GM12891 (cell line): Measurements from ENCODE around the gene AGRN.

Experiments
- DNase-seq: peaks from one replicate; pipeline ENCODE4 v3.0.0; 2011; ENCODE audit warnings: low spot score; ENCODE audit not compliant: insufficient read length
- FAIRE-seq: peaks from 2 replicates; lab custom pipeline; 2011; peaks lifted over from hg19 to GRCh38; lab: Jason Lieb, UNC
- PAX5 ChIP-seq: IDR thresholded peaks from 2 replicates; pipeline ENCODE4 v1.6.1; 2011; ENCODE audit warnings: low read length, moderate library complexity, mild to moderate bottlenecking; ENCODE audit not compliant: insufficient read depth, severe bottlenecking
- POLR2A ChIP-seq: IDR thresholded peaks from 2 replicates; pipeline ENCODE4 v1.6.1; 2011; ENCODE audit warnings: low read depth, low read length, control low read depth
- POLR2AphosphoS5 ChIP-seq: IDR thresholded peaks from 2 replicates; pipeline ENCODE4 v1.6.1; 2011; ENCODE audit warnings: low read depth, low read length, control low read depth
- POU2F2 ChIP-seq: IDR thresholded peaks from 2 replicates; pipeline ENCODE4 v1.6.1; 2011; ENCODE audit warnings: low read depth, mild to moderate bottlenecking, control low read depth, low read length, moderate library complexity
- SPI1 ChIP-seq: IDR thresholded peaks from 2 replicates; pipeline ENCODE4 v1.6.1; 2011; ENCODE audit warnings: low read depth, low read length, control low read depth
- TAF1 ChIP-seq: IDR thresholded peaks from 2 replicates; pipeline ENCODE4 v1.6.1; 2011; ENCODE audit warnings: low read depth, low read length, control low read depth

AGRN gene

DNA sequence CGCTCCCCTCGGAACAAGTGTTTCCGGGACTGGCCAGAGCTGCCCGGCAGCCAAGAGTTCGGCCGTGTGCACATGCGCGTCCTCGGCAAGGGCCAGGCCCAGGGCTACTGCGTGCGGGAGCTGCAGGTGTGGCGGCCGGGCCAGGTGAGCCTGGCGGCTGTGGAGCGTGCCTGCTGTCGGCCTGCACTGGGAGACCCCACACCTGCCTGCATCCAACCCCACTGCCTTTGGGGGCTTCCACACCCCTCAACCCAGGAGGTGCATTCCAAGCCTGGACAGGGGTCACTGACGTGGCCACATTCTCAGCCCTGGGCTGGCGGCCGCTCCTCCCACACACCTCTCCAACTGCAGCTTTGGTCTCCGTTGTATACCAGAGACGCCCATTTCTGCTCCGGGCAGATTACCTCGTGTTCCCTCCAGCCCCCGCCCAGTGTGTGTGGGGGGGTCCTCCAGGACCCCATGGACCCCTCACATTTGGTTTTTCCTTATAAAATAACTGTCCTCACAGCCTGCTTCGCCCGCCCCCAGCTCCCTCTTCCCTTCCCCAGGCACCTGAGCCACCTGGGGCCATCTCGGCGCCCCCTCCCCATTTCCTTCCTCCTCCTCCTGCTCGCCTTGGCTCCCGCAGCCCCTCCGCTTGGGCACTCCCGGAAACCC lies 48.1 kb downstream of the AGRN start:
- no peak for DNase-seq

GRCh38 chr1:1068517-1069055 lies 48.7 kb downstream of the AGRN start:
- TF ChIP-seq TAF1: no peak
- no peak for TF ChIP-seq SPI1
- TF ChIP-seq POLR2AphosphoS5: no peak
- no peak for TF ChIP-seq PAX5
- FAIRE-seq (no peak), DNase-seq (peak; percentile 63)

More for the DNA sequence above, 48.1 kb downstream of the AGRN start:
- no peak for FAIRE-seq
- TF ChIP-seq TAF1 (no peak), POLR2AphosphoS5 (no peak), PAX5 (no peak)

GRCh38 chr1:1069056-1069710 lies 49.3 kb downstream of the AGRN start:
- DNase-seq (peak; percentile 94), FAIRE-seq (peak; percentile 100)
- TF ChIP-seq POLR2A (no peak), TAF1 (no peak), PAX5 (no peak), SPI1 (no peak), POLR2AphosphoS5 (no peak), POU2F2 (no peak)

- no peak for TF ChIP-seq POLR2AphosphoS5
- TF ChIP-seq TAF1: no peak
- TF ChIP-seq POU2F2: no peak
- TF ChIP-seq SPI1: no peak
- TF ChIP-seq POLR2A: no peak
- TF ChIP-seq PAX5: no peak
- FAIRE-seq: peak; percentile 57
- DNase-seq: no peak
Measured at GRCh38 chr1:1069711-1070676, 50.1 kb downstream of the AGRN start.

DNA sequence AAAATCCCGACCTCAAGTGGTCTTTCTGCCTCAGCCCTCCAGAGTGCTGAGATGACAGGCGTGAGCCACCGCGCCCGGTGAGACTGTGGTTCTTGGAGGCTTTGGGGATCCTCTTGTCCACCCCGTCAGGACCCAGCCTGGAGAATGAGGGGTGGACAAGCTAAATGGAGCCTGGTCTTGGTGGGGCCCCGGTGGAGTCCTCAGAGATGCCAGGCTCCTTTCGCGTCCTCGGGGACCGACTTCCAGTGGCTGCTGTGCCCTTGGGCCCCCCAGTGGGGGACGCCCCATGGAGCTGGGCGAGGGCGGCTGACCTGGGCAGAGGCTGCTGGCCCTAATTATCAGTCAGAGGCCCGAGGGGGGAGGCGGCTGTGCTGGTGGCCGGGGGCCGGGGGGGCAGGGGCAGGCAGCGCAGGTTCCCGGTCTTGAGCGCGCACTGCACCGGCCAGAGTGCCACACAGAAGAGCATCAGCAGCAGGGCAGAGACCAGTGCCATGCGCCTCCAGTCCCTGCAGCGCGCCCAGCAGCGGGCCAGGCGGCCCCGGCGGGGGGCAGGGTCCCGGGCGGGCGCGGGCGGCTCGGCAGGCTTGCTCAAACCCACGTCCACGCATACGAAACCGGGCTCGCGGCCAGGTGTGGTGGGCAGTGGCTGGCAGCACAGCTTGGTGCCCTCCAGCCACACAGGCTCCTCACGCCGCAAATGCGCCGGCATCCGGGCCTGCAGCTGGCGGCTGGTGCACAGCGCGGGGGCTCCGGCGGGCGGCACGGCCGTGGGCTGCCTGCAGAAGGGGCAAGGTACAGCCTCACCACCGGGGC lies 51.8 kb downstream of the AGRN start:
- no peak for DNase-seq
- no peak for FAIRE-seq
- no peak for TF ChIP-seq SPI1
- no peak for TF ChIP-seq POU2F2
- TF ChIP-seq POLR2AphosphoS5: no peak
- no peak for TF ChIP-seq PAX5
- no peak for TF ChIP-seq POLR2A
- TF ChIP-seq TAF1: no peak

GRCh38 chr1:1072299-1072848 lies 52.5 kb downstream of the AGRN start:
- DNase-seq (no peak), FAIRE-seq (no peak)
- TF ChIP-seq PAX5 (no peak), POLR2A (no peak), POU2F2 (no peak)

DNA sequence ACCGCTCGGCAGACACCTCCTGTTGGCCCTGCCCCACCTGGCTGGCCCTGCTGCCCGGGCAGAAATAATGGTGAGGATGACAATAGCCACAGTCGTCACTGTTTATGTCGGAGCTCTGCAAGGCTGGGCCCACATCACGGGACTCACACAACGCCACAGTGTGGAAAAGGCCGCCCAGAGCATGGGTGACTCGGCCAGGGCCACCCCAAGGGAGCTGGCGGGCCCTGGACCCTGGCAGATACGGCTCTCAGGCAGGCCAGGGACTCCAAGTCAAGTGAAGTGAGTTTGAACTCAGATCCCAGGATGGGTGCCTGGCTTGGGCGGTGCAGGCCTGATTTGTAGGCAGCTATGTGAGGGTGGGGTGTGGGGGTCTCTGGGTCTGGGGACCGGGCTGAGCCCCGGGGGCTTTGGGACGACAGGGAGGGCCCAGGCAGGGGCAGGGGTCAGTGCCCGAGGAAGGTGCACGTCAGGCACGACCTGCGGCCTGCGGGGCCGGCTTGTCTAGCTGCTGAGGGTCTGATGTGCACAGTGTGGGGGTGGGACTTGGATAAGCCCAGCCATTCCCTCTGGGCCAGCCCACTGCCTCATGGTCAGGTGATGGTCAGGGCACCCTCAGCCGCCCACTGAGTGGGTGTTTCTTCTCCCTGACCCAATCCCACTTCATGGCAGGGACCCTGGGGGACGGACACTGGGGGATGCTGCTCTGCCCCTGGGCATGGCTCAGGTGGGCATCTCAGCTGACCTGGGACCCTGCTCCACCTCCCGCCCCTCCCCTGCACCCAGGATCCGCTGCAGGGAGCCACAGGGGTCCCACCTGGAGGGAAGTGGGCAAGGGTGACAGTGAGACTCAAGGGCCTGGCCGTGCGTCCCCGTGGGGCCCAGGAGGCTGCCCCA lies 53.2 kb downstream of the AGRN start:
- TF ChIP-seq TAF1: no peak
- DNase-seq (no peak), FAIRE-seq (no peak)
